ENCODE data around the gene PLIN5. TPM values are rescaled to one million over a fixed set of nuclear protein-coding genes. Genes with fewer than 3 reads are reported as not detected.
A peak's percentile ranks its signal among the peaks of the same experiment; 100 is the strongest.

Gene PLIN5
- polyA plus RNA-seq, 2 donors = 2.7 to 4.9 TPM

- H3K27ac ChIP-seq (ENCODE audit: low read depth in 2 of 2, low read length in 1 of 2) = no peak overlapping the region
- no peaks in the 10 kb centered on the region for H3K36me3 ChIP-seq (ENCODE audit: control insufficient read depth in 2 of 2, insufficient read depth in 2 of 2, low read length in 1 of 2)
- no peaks in the 10 kb centered on the region for H3K9me3 ChIP-seq (ENCODE audit: control insufficient read depth in 2 of 2, insufficient read depth in 1 of 2, low read depth in 1 of 2, low read length in 1 of 2)
- H3K27me3 ChIP-seq (ENCODE audit: control insufficient read depth in 1 of 2, insufficient read depth in 2 of 2, low read length in 2 of 2) = no peaks in the 10 kb centered on the region
- H3K4me3 ChIP-seq (ENCODE audit: low read depth in 1 of 2, low read length in 2 of 2) = no peak overlapping the region
- 69 to 77% methylated on average over 44 to 53 of the region's 53 CpGs for WGBS, 2 donors
- H3K4me1 ChIP-seq (ENCODE audit: control insufficient read depth in 2 of 2, insufficient read depth in 2 of 2, low read length in 1 of 2) = peaks cover 8 to 12% of the 10 kb centered on the region in 2 donors
Measured at GRCh38 chr19:4523306-4524110, 11.5 kb downstream of the PLIN5 start.

GRCh38 chr19:4522291-4523002 is 12.6 kb downstream of the PLIN5 start:
- Histone ChIP-seq H3K36me3 (ENCODE audit: control insufficient read depth in 2 of 2, insufficient read depth in 2 of 2, low read length in 1 of 2) (no peaks in the 10 kb centered on the region), H3K9me3 (ENCODE audit: control insufficient read depth in 2 of 2, insufficient read depth in 1 of 2, low read depth in 1 of 2, low read length in 1 of 2) (no peaks in the 10 kb centered on the region), H3K4me3 (ENCODE audit: low read depth in 1 of 2, low read length in 2 of 2) (no peak overlapping the region), H3K27ac (ENCODE audit: low read depth in 2 of 2, low read length in 1 of 2) (no peak overlapping the region), H3K27me3 (ENCODE audit: control insufficient read depth in 1 of 2, insufficient read depth in 2 of 2, low read length in 2 of 2) (no peaks in the 10 kb centered on the region), H3K4me1 (ENCODE audit: control insufficient read depth in 2 of 2, insufficient read depth in 2 of 2, low read length in 1 of 2) (peaks cover 8 to 12% of the 10 kb centered on the region in 2 donors)
- 86 to 90% methylated on average over 15 of the region's 15 CpGs for WGBS, 2 donors

GRCh38 chr19:4521888-4522242 is 13.2 kb downstream of the PLIN5 start:
- H3K27ac ChIP-seq (ENCODE audit: low read depth in 2 of 2, low read length in 1 of 2) = no peak overlapping the region
- H3K36me3 ChIP-seq (ENCODE audit: control insufficient read depth in 2 of 2, insufficient read depth in 2 of 2, low read length in 1 of 2) = no peaks in the 10 kb centered on the region
- H3K27me3 ChIP-seq (ENCODE audit: control insufficient read depth in 1 of 2, insufficient read depth in 2 of 2, low read length in 2 of 2) = no peaks in the 10 kb centered on the region
- 85 to 92% methylated on average over 5 of the region's 5 CpGs for WGBS, 2 donors
- no peak overlapping the region for H3K4me3 ChIP-seq (ENCODE audit: low read depth in 1 of 2, low read length in 2 of 2)
- H3K9me3 ChIP-seq (ENCODE audit: control insufficient read depth in 2 of 2, insufficient read depth in 1 of 2, low read depth in 1 of 2, low read length in 1 of 2) = no peaks in the 10 kb centered on the region
- H3K4me1 ChIP-seq (ENCODE audit: control insufficient read depth in 2 of 2, insufficient read depth in 2 of 2, low read length in 1 of 2) = peaks cover 8 to 12% of the 10 kb centered on the region in 2 donors

GRCh38 chr19:4521170-4521887 is 13.7 kb downstream of the PLIN5 start:
- H3K4me3 ChIP-seq (ENCODE audit: low read depth in 1 of 2, low read length in 2 of 2) = no peak overlapping the region
- peaks cover 8 to 12% of the 10 kb centered on the region in 2 donors for H3K4me1 ChIP-seq (ENCODE audit: control insufficient read depth in 2 of 2, insufficient read depth in 2 of 2, low read length in 1 of 2)
- 72 to 77% methylated on average over 11 of the region's 11 CpGs for WGBS, 2 donors
- H3K9me3 ChIP-seq (ENCODE audit: control insufficient read depth in 2 of 2, insufficient read depth in 1 of 2, low read depth in 1 of 2, low read length in 1 of 2) = no peaks in the 10 kb centered on the region
- no peak overlapping the region for H3K27ac ChIP-seq (ENCODE audit: low read depth in 2 of 2, low read length in 1 of 2)
- no peaks in the 10 kb centered on the region for H3K36me3 ChIP-seq (ENCODE audit: control insufficient read depth in 2 of 2, insufficient read depth in 2 of 2, low read length in 1 of 2)
- H3K27me3 ChIP-seq (ENCODE audit: control insufficient read depth in 1 of 2, insufficient read depth in 2 of 2, low read length in 2 of 2) = no peaks in the 10 kb centered on the region

GRCh38 chr19:4519521-4520277 is 15.3 kb downstream of the PLIN5 start:
- peak overlapping the region; percentile 45 to 90 for H3K27ac ChIP-seq (ENCODE audit: low read depth in 2 of 2, low read length in 1 of 2)
- H3K9me3 ChIP-seq (ENCODE audit: control insufficient read depth in 2 of 2, insufficient read depth in 1 of 2, low read depth in 1 of 2, low read length in 1 of 2) = no peaks in the 10 kb centered on the region
- 29 to 43% methylated on average over 9 of the region's 9 CpGs for WGBS, 2 donors
- no peaks in the 10 kb centered on the region for H3K36me3 ChIP-seq (ENCODE audit: control insufficient read depth in 2 of 2, insufficient read depth in 2 of 2, low read length in 1 of 2)
- H3K4me1 ChIP-seq (ENCODE audit: control insufficient read depth in 2 of 2, insufficient read depth in 2 of 2, low read length in 1 of 2) = peaks cover 8 to 12% of the 10 kb centered on the region in 2 donors
- no peak overlapping the region for H3K4me3 ChIP-seq (ENCODE audit: low read depth in 1 of 2, low read length in 2 of 2)
- H3K27me3 ChIP-seq (ENCODE audit: control insufficient read depth in 1 of 2, insufficient read depth in 2 of 2, low read length in 2 of 2) = no peaks in the 10 kb centered on the region

GRCh38 chr19:4519172-4519496 is 15.9 kb downstream of the PLIN5 start:
- Histone ChIP-seq H3K27me3 (ENCODE audit: control insufficient read depth in 1 of 2, insufficient read depth in 2 of 2, low read length in 2 of 2) (no peaks in the 10 kb centered on the region), H3K9me3 (ENCODE audit: control insufficient read depth in 2 of 2, insufficient read depth in 1 of 2, low read depth in 1 of 2, low read length in 1 of 2) (no peaks in the 10 kb centered on the region), H3K27ac (ENCODE audit: low read depth in 2 of 2, low read length in 1 of 2) (peak overlapping the region; percentile 45 to 90), H3K4me1 (ENCODE audit: control insufficient read depth in 2 of 2, insufficient read depth in 2 of 2, low read length in 1 of 2) (peaks cover 8 to 12% of the 10 kb centered on the region in 2 donors), H3K4me3 (ENCODE audit: low read depth in 1 of 2, low read length in 2 of 2) (no peak overlapping the region), H3K36me3 (ENCODE audit: control insufficient read depth in 2 of 2, insufficient read depth in 2 of 2, low read length in 1 of 2) (no peaks in the 10 kb centered on the region)
- WGBS, 2 donors = 69 to 84% methylated on average over 6 of the region's 6 CpGs

GRCh38 chr19:4518345-4519171 is 16.5 kb downstream of the PLIN5 start, which contains the start of gene PLIN4:
TSS of gene PLIN4 (minus strand) at chr19:4518486. CDS start at chr19:4518272, 214 bp downstream.
- Histone ChIP-seq H3K4me1 (ENCODE audit: control insufficient read depth in 2 of 2, insufficient read depth in 2 of 2, low read length in 1 of 2) (peaks cover 8 to 12% of the 10 kb centered on the region in 2 donors), H3K27me3 (ENCODE audit: control insufficient read depth in 1 of 2, insufficient read depth in 2 of 2, low read length in 2 of 2) (no peaks in the 10 kb centered on the region), H3K4me3 (ENCODE audit: low read depth in 1 of 2, low read length in 2 of 2) (peak within 1 kb of the TSS; percentile 8 to 24), H3K9me3 (ENCODE audit: control insufficient read depth in 2 of 2, insufficient read depth in 1 of 2, low read depth in 1 of 2, low read length in 1 of 2) (no peaks in the 10 kb centered on the region), H3K27ac (ENCODE audit: low read depth in 2 of 2, low read length in 1 of 2) (peak within 1 kb of the TSS; percentile 45 to 90), H3K36me3 (ENCODE audit: control insufficient read depth in 2 of 2, insufficient read depth in 2 of 2, low read length in 1 of 2) (no peaks in the 10 kb centered on the region)
- WGBS, 2 donors = 44 to 56% methylated on average over 34 of the region's 34 CpGs

GRCh38 chr19:4517451-4518057 is 17.5 kb downstream of the PLIN5 start:
- H3K27me3 ChIP-seq (ENCODE audit: control insufficient read depth in 1 of 2, insufficient read depth in 2 of 2, low read length in 2 of 2) = no peaks in the 10 kb centered on the region
- peak overlapping the region in 1 of 2 donors; percentile 66 for H3K27ac ChIP-seq (ENCODE audit: low read depth in 2 of 2, low read length in 1 of 2)
- WGBS, 2 donors = 83% methylated on average over 24 of the region's 24 CpGs
- H3K4me3 ChIP-seq (ENCODE audit: low read depth in 1 of 2, low read length in 2 of 2) = peak overlapping the region; percentile 8 to 24
- peaks cover 8 to 12% of the 10 kb centered on the region in 2 donors for H3K4me1 ChIP-seq (ENCODE audit: control insufficient read depth in 2 of 2, insufficient read depth in 2 of 2, low read length in 1 of 2)
- H3K36me3 ChIP-seq (ENCODE audit: control insufficient read depth in 2 of 2, insufficient read depth in 2 of 2, low read length in 1 of 2) = peaks cover 0 to under 1% of the 10 kb centered on the region in 2 donors
- no peaks in the 10 kb centered on the region for H3K9me3 ChIP-seq (ENCODE audit: control insufficient read depth in 2 of 2, insufficient read depth in 1 of 2, low read depth in 1 of 2, low read length in 1 of 2)
